RWPE2 (cell line): ENCODE results near the gene DARS1.

Experiments
- ATAC-seq: fragments of 200-7000 bp; cut with Tn5 transposase; 3 replicates; pipeline ENCODE4 v1.9.1; 2021; ENCODE audit warnings: low read depth
- DNase-seq: peaks from one replicate; pipeline ENCODE4 v3.0.0-alpha.2; 2020; ENCODE audit warnings: low spot score
- H3K27ac ChIP-seq: fragments of 450-650 bp; 2 replicates; pipeline ENCODE4 v1.5.1; 2017; ENCODE audit warnings: mild to moderate bottlenecking; ENCODE audit not compliant: poor library complexity, severe bottlenecking
- H3K27me3 ChIP-seq: fragments of 250-450 bp; sonication (Bioruptor Pico); 2 replicates; pipeline ENCODE4 v1.5.1; 2021; ENCODE audit warnings: mild to moderate bottlenecking, moderate library complexity; ENCODE audit not compliant: insufficient read depth, poor library complexity, severe bottlenecking
- H3K36me3 ChIP-seq: fragments of 250-450 bp; sonication (Bioruptor Pico); 2 replicates; pipeline ENCODE4 v1.5.1; 2020; ENCODE audit warnings: low read depth, mild to moderate bottlenecking, moderate library complexity
- H3K4me1 ChIP-seq: fragments of 250-450 bp; sonication (Bioruptor Pico); 2 replicates; pipeline ENCODE4 v1.5.1; 2021; ENCODE audit warnings: mild to moderate bottlenecking, moderate library complexity; ENCODE audit not compliant: insufficient read depth, poor library complexity, severe bottlenecking
- H3K4me3 ChIP-seq: fragments of 250-450 bp; sonication (Bioruptor Pico); 2 replicates; pipeline ENCODE4 v1.5.1; 2021; ENCODE audit warnings: mild to moderate bottlenecking, moderate library complexity; ENCODE audit not compliant: severe bottlenecking
- H3K9me3 ChIP-seq: fragments of 250-450 bp; sonication (Bioruptor Pico); 2 replicates; pipeline ENCODE4 v1.5.1; 2021; ENCODE audit warnings: mild to moderate bottlenecking, moderate library complexity; ENCODE audit not compliant: severe bottlenecking
- TF ChIP-seq, protein P1 (sequence below): fragments of 450-650 bp; IDR thresholded peaks from one replicate; pipeline ENCODE4 v1.5.1; 2017; ENCODE audit warnings: mild to moderate bottlenecking, moderate library complexity; ENCODE audit not compliant: poor library complexity, severe bottlenecking

Gene DARS1

GRCh38 chr2:136019306-136019705, 33.9 kb upstream of the DARS1 start:
- Histone ChIP-seq H3K36me3 (no peaks in the 10 kb centered on the region), H3K9me3 (no peaks in the 10 kb centered on the region), H3K4me3 (no peak overlapping the region), H3K27me3 (no peaks in the 10 kb centered on the region), H3K4me1 (no peaks in the 10 kb centered on the region), H3K27ac (no peak overlapping the region)
- DNase-seq (no peak), ATAC-seq (no peak)
- TF ChIP-seq, protein P1, sequence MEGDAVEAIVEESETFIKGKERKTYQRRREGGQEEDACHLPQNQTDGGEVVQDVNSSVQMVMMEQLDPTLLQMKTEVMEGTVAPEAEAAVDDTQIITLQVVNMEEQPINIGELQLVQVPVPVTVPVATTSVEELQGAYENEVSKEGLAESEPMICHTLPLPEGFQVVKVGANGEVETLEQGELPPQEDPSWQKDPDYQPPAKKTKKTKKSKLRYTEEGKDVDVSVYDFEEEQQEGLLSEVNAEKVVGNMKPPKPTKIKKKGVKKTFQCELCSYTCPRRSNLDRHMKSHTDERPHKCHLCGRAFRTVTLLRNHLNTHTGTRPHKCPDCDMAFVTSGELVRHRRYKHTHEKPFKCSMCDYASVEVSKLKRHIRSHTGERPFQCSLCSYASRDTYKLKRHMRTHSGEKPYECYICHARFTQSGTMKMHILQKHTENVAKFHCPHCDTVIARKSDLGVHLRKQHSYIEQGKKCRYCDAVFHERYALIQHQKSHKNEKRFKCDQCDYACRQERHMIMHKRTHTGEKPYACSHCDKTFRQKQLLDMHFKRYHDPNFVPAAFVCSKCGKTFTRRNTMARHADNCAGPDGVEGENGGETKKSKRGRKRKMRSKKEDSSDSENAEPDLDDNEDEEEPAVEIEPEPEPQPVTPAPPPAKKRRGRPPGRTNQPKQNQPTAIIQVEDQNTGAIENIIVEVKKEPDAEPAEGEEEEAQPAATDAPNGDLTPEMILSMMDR = no peak

GRCh38 chr2:136017786-136018185, 32.4 kb upstream of the DARS1 start:
- H3K4me3 ChIP-seq = no peak overlapping the region
- TF ChIP-seq, protein P1 = no peak
- ATAC-seq (no peak), DNase-seq (no peak)
- no peaks in the 10 kb centered on the region for H3K4me1 ChIP-seq
- no peak overlapping the region for H3K27ac ChIP-seq
- H3K9me3 ChIP-seq = no peaks in the 10 kb centered on the region
- no peaks in the 10 kb centered on the region for H3K36me3 ChIP-seq
- no peaks in the 10 kb centered on the region for H3K27me3 ChIP-seq

DNA sequence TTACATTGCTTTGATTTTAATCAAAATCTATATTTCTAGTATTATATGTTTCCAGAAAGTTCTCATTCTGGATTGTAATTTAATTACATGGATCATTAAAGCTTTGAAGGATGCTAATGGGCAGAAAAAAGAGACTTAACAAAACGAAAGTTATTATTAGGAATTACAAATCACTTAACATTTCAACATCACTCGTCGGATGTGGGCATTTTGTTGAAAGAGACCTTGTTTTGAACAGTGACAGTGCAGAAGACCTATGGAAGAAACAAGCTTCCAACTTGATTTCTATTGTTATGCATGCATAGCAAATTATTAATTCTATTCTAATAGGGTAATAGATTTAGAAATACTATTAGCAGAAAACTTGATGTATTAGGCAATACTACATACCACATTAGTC, 31.4 kb upstream of the DARS1 start:
- DNase-seq (no peak), ATAC-seq (no peak)
- Histone ChIP-seq H3K4me3 (no peak overlapping the region), H3K27me3 (no peaks in the 10 kb centered on the region), H3K27ac (no peak overlapping the region), H3K9me3 (no peaks in the 10 kb centered on the region), H3K36me3 (no peaks in the 10 kb centered on the region), H3K4me1 (no peaks in the 10 kb centered on the region)
- TF ChIP-seq, protein P1 = no peak

- ATAC-seq = no peak
- no peak for DNase-seq
- H3K27ac ChIP-seq = no peak overlapping the region
- no peaks in the 10 kb centered on the region for H3K36me3 ChIP-seq
- TF ChIP-seq, protein P1 = no peak
- no peaks in the 10 kb centered on the region for H3K4me1 ChIP-seq
- H3K9me3 ChIP-seq = no peaks in the 10 kb centered on the region
- no peak overlapping the region for H3K4me3 ChIP-seq
- no peaks in the 10 kb centered on the region for H3K27me3 ChIP-seq
These were observed 31.0 kb upstream of the DARS1 start for GRCh38 chr2:136016427-136016826.

- H3K36me3 ChIP-seq = no peaks in the 10 kb centered on the region
- H3K27ac ChIP-seq = no peak overlapping the region
- no peaks in the 10 kb centered on the region for H3K4me1 ChIP-seq
- no peaks in the 10 kb centered on the region for H3K27me3 ChIP-seq
- no peak for DNase-seq
- TF ChIP-seq, protein P1 = no peak
- ATAC-seq = no peak
- H3K4me3 ChIP-seq = no peak overlapping the region
- no peaks in the 10 kb centered on the region for H3K9me3 ChIP-seq
These were observed 30.3 kb upstream of the DARS1 start for GRCh38 chr2:136015699-136016098.
